HEK293 (cell line): ENCODE data around the gene C1QTNF2.

ENCODE experiments used
- CTCF ChIA-PET: fragments of 350-600 bp; formaldehyde crosslinking; extraction: SDS; loops from one replicate; lab custom pipeline; 2021; ENCODE audit warnings: antibody characterized with exemption; lab: Yijun Ruan, JAX
- POLR2A ChIA-PET: fragments of 300-600 bp; formaldehyde crosslinking; extraction: SDS; loops from one replicate; lab custom pipeline; 2020; ENCODE audit warnings: antibody characterized with exemption, inconsistent platforms; lab: Yijun Ruan, JAX
- H3K27ac ChIP-seq: fragments of 200-500 bp; sonication (Bioruptor generic); 2 replicates; pipeline ENCODE4 v1.5.1; 2014; ENCODE audit warnings: low read depth, low read length, control low read depth, inconsistent platforms; ENCODE audit errors: extremely low read depth
- H3K36me3 ChIP-seq, 2 experiments: fragments of 200-500 bp in 1 of 2; sonication (Bioruptor generic) in 1 of 2; 1 replicate in 1 of 2; 2 replicates in 1 of 2; pipeline ENCODE4 v1.5.1; 2014 to 2017; ENCODE audit warnings: inconsistent platforms in 2 of 2, low read length in 2 of 2; ENCODE audit not compliant: control insufficient read depth in 2 of 2, insufficient read depth in 1 of 2
- H3K4me1 ChIP-seq: fragments of 200-500 bp; sonication (Bioruptor generic); 2 replicates; pipeline ENCODE4 v1.5.1; 2014; ENCODE audit warnings: mild to moderate bottlenecking, low read length, inconsistent platforms; ENCODE audit not compliant: control insufficient read depth, insufficient read depth
- H3K4me3 ChIP-seq: 2 replicates; pipeline ENCODE4 v1.5.1; 2011; ENCODE audit warnings: low read depth, mild to moderate bottlenecking, control low read depth, low read length, moderate library complexity
- H3K9me3 ChIP-seq: fragments of 200-500 bp; sonication (Bioruptor generic); 2 replicates; pipeline ENCODE4 v1.5.1; 2014; ENCODE audit warnings: low read depth, low read length, inconsistent platforms; ENCODE audit not compliant: control insufficient read depth, insufficient read depth
- EGR2 ChIP-seq: fragments of 450-650 bp; formaldehyde crosslinking; IDR thresholded peaks from 2 replicates; pipeline ENCODE4 v1.5.1; 2016; ENCODE audit warnings: low read depth, missing biosample characterization, missing genetic modification characterization
- GLI2 ChIP-seq: fragments of 450-650 bp; formaldehyde crosslinking; IDR thresholded peaks from 2 replicates; pipeline ENCODE4; 2017; ENCODE audit warnings: missing biosample characterization, missing genetic modification characterization, low read depth, borderline replicate concordance
- HOXD13 ChIP-seq: sonication (generic); formaldehyde crosslinking; IDR thresholded peaks from 2 replicates; pipeline ENCODE4 v1.8.0; 2022; ENCODE audit warnings: missing genetic modification reagents, borderline replicate concordance
- KLF7 ChIP-seq: fragments of 450-650 bp; formaldehyde crosslinking; IDR thresholded peaks from 2 replicates; pipeline ENCODE4 v1.5.1; 2016; ENCODE audit warnings: missing biosample characterization, missing genetic modification characterization, borderline replicate concordance
- MEIS1 ChIP-seq: sonication (generic); formaldehyde crosslinking; IDR thresholded peaks from 2 replicates; pipeline ENCODE4 v1.8.1; 2022; ENCODE audit warnings: missing genetic modification reagents, mild to moderate bottlenecking, borderline replicate concordance
- SCRT1 ChIP-seq: fragments of 450-650 bp; formaldehyde crosslinking; IDR thresholded peaks from 2 replicates; pipeline ENCODE4 v1.5.1; 2016; ENCODE audit warnings: missing biosample characterization, missing genetic modification characterization, borderline replicate concordance
- TRIM28 ChIP-seq: IDR thresholded peaks from 2 replicates; pipeline ENCODE4 v1.6.1; 2011; ENCODE audit warnings: low read length, control low read depth, borderline replicate concordance
- WT1 ChIP-seq: fragments of 450-650 bp; formaldehyde crosslinking; IDR thresholded peaks from 2 replicates; pipeline ENCODE4 v1.5.1; 2016; ENCODE audit warnings: missing biosample characterization, missing genetic modification characterization
- ZBTB44 ChIP-seq: fragments of 450-650 bp; IDR thresholded peaks from 2 replicates; pipeline ENCODE4 v1.5.1; 2018; ENCODE audit warnings: missing biosample characterization, mild to moderate bottlenecking, missing genetic modification characterization
- ZEB2 ChIP-seq: fragments of 450-650 bp; formaldehyde crosslinking; IDR thresholded peaks from 2 replicates; pipeline ENCODE4 v1.5.1; 2016; ENCODE audit warnings: missing biosample characterization, missing genetic modification characterization
- ZFP41 ChIP-seq: fragments of 450-650 bp; formaldehyde crosslinking; IDR thresholded peaks from 2 replicates; pipeline ENCODE4 v1.5.1; 2016; ENCODE audit warnings: missing biosample characterization, missing genetic modification characterization, borderline replicate concordance
- ZFP69B ChIP-seq: fragments of 450-650 bp; formaldehyde crosslinking; IDR thresholded peaks from 2 replicates; pipeline ENCODE4 v1.5.1; 2016; ENCODE audit warnings: missing biosample characterization, missing genetic modification characterization
- ZNF169 ChIP-seq: fragments of 450-650 bp; formaldehyde crosslinking; IDR thresholded peaks from 2 replicates; pipeline ENCODE4 v1.5.1; 2016; ENCODE audit warnings: missing biosample characterization, missing genetic modification characterization
- ZNF174 ChIP-seq: fragments of 450-650 bp; formaldehyde crosslinking; IDR thresholded peaks from 2 replicates; pipeline ENCODE4 v1.5.0; 2017; ENCODE audit warnings: missing biosample characterization, mild to moderate bottlenecking, missing genetic modification characterization
- ZNF184 ChIP-seq: fragments of 450-650 bp; IDR thresholded peaks from 2 replicates; pipeline ENCODE4 v1.5.1; 2018; ENCODE audit warnings: missing biosample characterization, mild to moderate bottlenecking, missing genetic modification characterization
- ZNF202 ChIP-seq: fragments of 450-650 bp; formaldehyde crosslinking; IDR thresholded peaks from 2 replicates; pipeline ENCODE4 v1.5.1; 2016; ENCODE audit warnings: missing biosample characterization, missing genetic modification characterization, borderline replicate concordance
- ZNF23 ChIP-seq: fragments of 450-650 bp; formaldehyde crosslinking; IDR thresholded peaks from 2 replicates; pipeline ENCODE4 v1.5.1; 2016; ENCODE audit warnings: missing biosample characterization, missing genetic modification characterization, borderline replicate concordance
- ZNF274 ChIP-seq, 2 experiments: fragments of 200-500 bp in 1 of 2; fragments of 450-650 bp in 1 of 2; sonication (Bioruptor generic) in 1 of 2; formaldehyde crosslinking in 1 of 2; IDR thresholded peaks; 2 replicates each; pipeline versions ENCODE4 v1.5.1 to v1.6.1; 2014 to 2016; ENCODE audit warnings: borderline replicate concordance in 1 of 2, inconsistent platforms in 1 of 2, low read length in 1 of 2, missing biosample characterization in 1 of 2, missing genetic modification characterization in 1 of 2
- ZNF341 ChIP-seq: fragments of 450-650 bp; formaldehyde crosslinking; IDR thresholded peaks from 2 replicates; pipeline ENCODE4; 2016; ENCODE audit warnings: low read depth, missing biosample characterization, missing genetic modification characterization
- ZNF548 ChIP-seq: fragments of 450-650 bp; formaldehyde crosslinking; IDR thresholded peaks from 2 replicates; pipeline ENCODE4 v1.5.1; 2016; ENCODE audit warnings: missing biosample characterization, missing genetic modification characterization
- ZNF596 ChIP-seq: fragments of 450-650 bp; IDR thresholded peaks from 2 replicates; pipeline ENCODE4 v1.5.0; 2018; ENCODE audit warnings: missing biosample characterization, mild to moderate bottlenecking, missing genetic modification characterization, moderate library complexity
- ZNF645 ChIP-seq: fragments of 450-650 bp; formaldehyde crosslinking; IDR thresholded peaks from 2 replicates; pipeline ENCODE4; 2016; ENCODE audit warnings: missing biosample characterization, missing genetic modification characterization
- ZNF843 ChIP-seq: fragments of 450-650 bp; formaldehyde crosslinking; IDR thresholded peaks from 2 replicates; pipeline ENCODE4 v1.5.1; 2016; ENCODE audit warnings: missing biosample characterization, missing genetic modification characterization
- ZSCAN23 ChIP-seq: fragments of 450-650 bp; formaldehyde crosslinking; IDR thresholded peaks from 2 replicates; pipeline ENCODE4 v1.5.1; 2016; ENCODE audit warnings: missing biosample characterization, missing genetic modification characterization
- TF ChIP-seq, protein P1 (sequence below): fragments of 450-650 bp; formaldehyde crosslinking; IDR thresholded peaks from 2 replicates; pipeline ENCODE4 v1.5.1; 2016; ENCODE audit warnings: missing biosample characterization, missing genetic modification characterization
- TF ChIP-seq, protein P2 (sequence below): fragments of 450-650 bp; formaldehyde crosslinking; IDR thresholded peaks from 2 replicates; pipeline ENCODE4 v1.5.1; 2016; ENCODE audit warnings: missing biosample characterization, missing genetic modification characterization

The C1QTNF2 gene

DNA sequence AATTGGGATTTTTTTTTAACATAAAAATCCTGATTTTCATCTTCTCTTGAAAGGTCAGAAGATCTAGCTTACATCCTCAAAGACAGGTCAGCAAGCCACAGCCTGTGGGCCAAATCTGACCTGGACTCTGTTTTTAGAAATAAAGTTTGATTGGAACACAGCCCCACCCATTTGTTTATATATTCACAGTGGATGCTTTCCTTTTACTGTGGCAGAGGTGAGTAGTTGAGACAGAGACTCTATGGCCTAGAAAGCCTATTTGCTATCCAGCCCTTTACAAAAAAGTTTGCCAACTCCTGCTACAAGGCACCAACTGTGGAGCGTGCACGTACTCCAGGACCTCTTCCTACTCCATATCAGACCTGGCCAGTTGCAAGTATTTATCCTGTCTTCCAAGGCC, 44.7 kb downstream of the C1QTNF2 start:
- no peak overlapping the region for H3K4me3 ChIP-seq
- no peaks in the 10 kb centered on the region for H3K9me3 ChIP-seq
- TF ChIP-seq ZNF645 (tag by site-specific recombination) (no peak), ZFP69B (tag by site-specific recombination) (no peak), WT1 (no peak), HOXD13 (no peak), ZNF548 (tag by site-specific recombination) (no peak), ZNF174 (no peak), GLI2 (tag by site-specific recombination) (no peak), ZNF202 (no peak), ZFP41 (tag by site-specific recombination) (no peak), ZEB2 (no peak), KLF7 (no peak), SCRT1 (no peak), TRIM28 (no peak), ZSCAN23 (tag by site-specific recombination) (no peak), ZNF274 (IDR thresholded peaks at IDR 0.05; ENCODE audit: low read length) (no peak), ZNF274 (tag by site-specific recombination; IDR thresholded peaks at IDR 0.05; ENCODE audit: borderline replicate concordance) (no peak), ZNF843 (tag by site-specific recombination) (no peak), MEIS1 (CRISPR knock-in tag) (no peak), ZBTB44 (tag by site-specific recombination) (no peak), ZNF341 (tag by site-specific recombination) (no peak)
- TF ChIP-seq, protein P1, sequence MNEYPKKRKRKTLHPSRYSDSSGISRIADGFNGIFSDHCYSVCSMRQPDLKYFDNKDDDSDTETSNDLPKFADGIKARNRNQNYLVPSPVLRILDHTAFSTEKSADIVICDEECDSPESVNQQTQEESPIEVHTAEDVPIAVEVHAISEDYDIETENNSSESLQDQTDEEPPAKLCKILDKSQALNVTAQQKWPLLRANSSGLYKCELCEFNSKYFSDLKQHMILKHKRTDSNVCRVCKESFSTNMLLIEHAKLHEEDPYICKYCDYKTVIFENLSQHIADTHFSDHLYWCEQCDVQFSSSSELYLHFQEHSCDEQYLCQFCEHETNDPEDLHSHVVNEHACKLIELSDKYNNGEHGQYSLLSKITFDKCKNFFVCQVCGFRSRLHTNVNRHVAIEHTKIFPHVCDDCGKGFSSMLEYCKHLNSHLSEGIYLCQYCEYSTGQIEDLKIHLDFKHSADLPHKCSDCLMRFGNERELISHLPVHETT, result no peak
- no peaks in the 10 kb centered on the region for H3K36me3 ChIP-seq
- ChIA-PET POLR2A (interaction anchor here (0.7 kb wide), 1 partner anchor 20 kb away, joined by 7 read pairs; no protein-coding TSS in a partner anchor), CTCF (no interaction called here)
- no peak overlapping the region for H3K27ac ChIP-seq
- no peaks in the 10 kb centered on the region for H3K4me1 ChIP-seq

DNA sequence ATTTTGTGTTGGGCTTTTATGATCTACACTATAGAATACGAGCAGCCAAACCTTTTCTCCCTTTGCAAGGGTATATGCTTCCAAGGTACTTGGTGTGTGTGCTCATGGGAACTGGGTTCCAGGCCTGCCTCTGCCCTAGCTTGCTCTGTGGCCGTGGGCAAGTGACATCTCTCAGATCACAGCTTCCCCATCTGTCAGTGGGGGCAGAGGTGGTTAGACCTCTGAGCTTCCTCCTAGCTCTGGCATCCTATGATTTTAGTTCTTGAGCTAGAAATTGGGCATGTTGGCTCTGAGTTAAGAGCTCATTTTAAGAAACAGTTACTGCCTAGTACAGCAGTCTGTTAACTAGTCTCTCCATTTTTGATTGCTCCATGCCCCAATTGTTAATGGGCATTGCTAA, 45.5 kb downstream of the C1QTNF2 start:
- H3K36me3 ChIP-seq, result no peaks in the 10 kb centered on the region
- POLR2A ChIA-PET, result no interaction called here
- no peaks in the 10 kb centered on the region for H3K4me1 ChIP-seq
- CTCF ChIA-PET, result interaction anchor here (1.1 kb wide), 1 partner anchor 1168 kb away, joined by 3 read pairs; no protein-coding TSS in a partner anchor
- no peak overlapping the region for H3K27ac ChIP-seq
- no peak for TF ChIP-seq ZNF184 (tag by site-specific recombination)
- TF ChIP-seq ZNF23 (tag by site-specific recombination), result no peak
- TF ChIP-seq ZNF596 (tag by site-specific recombination), result no peak
- no peak for TF ChIP-seq ZNF169 (tag by site-specific recombination)
- no peak for TF ChIP-seq EGR2
- TF ChIP-seq, protein P2, sequence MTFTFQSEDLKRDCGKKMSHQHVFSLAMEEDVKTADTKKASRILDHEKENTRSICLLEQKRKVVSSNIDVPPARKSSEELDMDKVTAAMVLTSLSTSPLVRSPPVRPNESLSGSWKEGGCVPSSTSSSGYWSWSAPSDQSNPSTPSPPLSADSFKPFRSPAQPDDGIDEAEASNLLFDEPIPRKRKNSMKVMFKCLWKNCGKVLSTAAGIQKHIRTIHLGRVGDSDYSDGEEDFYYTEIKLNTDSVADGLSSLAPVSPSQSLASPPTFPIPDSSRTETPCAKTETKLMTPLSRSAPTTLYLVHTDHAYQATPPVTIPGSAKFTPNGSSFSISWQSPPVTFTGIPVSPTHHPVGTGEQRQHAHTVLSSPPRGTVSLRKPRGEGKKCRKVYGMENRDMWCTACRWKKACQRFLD (tag by site-specific recombination), result no peak
- no peak for TF ChIP-seq ZNF341 (tag by site-specific recombination)
- TF ChIP-seq, all 188 proteins: peak for 0
- no peaks in the 10 kb centered on the region for H3K9me3 ChIP-seq
- H3K4me3 ChIP-seq, result no peak overlapping the region
